HepG2 (cell line): ENCODE data around the gene RNU5B-1. TPM values are rescaled to one million over a fixed set of nuclear protein-coding genes. Genes with fewer than 3 reads are reported as not detected.

Source experiments
- AFF4 ChIP-seq: sonication (generic); formaldehyde crosslinking; IDR thresholded peaks from 2 replicates; pipeline ENCODE4 v1.4.0; 2020; ENCODE audit warnings: missing genetic modification reagents
- ATF5 ChIP-seq: sonication (generic); formaldehyde crosslinking; IDR thresholded peaks from 2 replicates; pipeline ENCODE4 v1.4.0; 2020; ENCODE audit warnings: mild to moderate bottlenecking, low read depth, missing genetic modification reagents
- ATF7 ChIP-seq, 2 experiments: fragments of 450-650 bp in 1 of 2; sonication (generic) in 1 of 2; formaldehyde crosslinking in 1 of 2; IDR thresholded peaks; 2 replicates each; pipeline versions ENCODE4 v1.4.0 to v1.6.1; 2016 to 2020; ENCODE audit warnings: antibody characterized with exemption in 1 of 2, mild to moderate bottlenecking in 1 of 2, missing genetic modification reagents in 1 of 2
- BHLHE40 ChIP-seq: IDR thresholded peaks from 2 replicates; pipeline ENCODE4 v1.6.1; 2011; ENCODE audit warnings: low read length, improper control_type of control experiment
- CBX5 ChIP-seq: sonication (generic); formaldehyde crosslinking; IDR thresholded peaks from 2 replicates; pipeline ENCODE4 v1.4.0; 2020; ENCODE audit warnings: missing genetic modification reagents, borderline replicate concordance
- CC2D1A ChIP-seq: sonication (generic); formaldehyde crosslinking; IDR thresholded peaks from 2 replicates; pipeline ENCODE4 v1.8.1; 2023; ENCODE audit warnings: mild to moderate bottlenecking, missing genetic modification reagents
- EHMT2 ChIP-seq: fragments of 200-600 bp; sonication (generic); IDR thresholded peaks from 2 replicates; pipeline ENCODE4 v1.7.0; 2017; ENCODE audit warnings: antibody characterized with exemption, low read depth, low read length, borderline replicate concordance
- FOXO1 ChIP-seq: sonication (generic); formaldehyde crosslinking; IDR thresholded peaks from 2 replicates; pipeline ENCODE4 v1.4.0; 2020; ENCODE audit warnings: missing genetic modification reagents
- HMG20B ChIP-seq: conservative IDR thresholded peaks from 2 replicates; pipeline ENCODE4 v1.6.1; 2016; ENCODE audit warnings: missing genetic modification reagents, missing compliant biosample characterization
- MYNN ChIP-seq: sonication (generic); formaldehyde crosslinking; IDR thresholded peaks from 2 replicates; pipeline ENCODE4 v1.4.0; 2020; ENCODE audit warnings: mild to moderate bottlenecking, low read depth, missing genetic modification reagents
- MZF1 ChIP-seq: sonication (generic); formaldehyde crosslinking; IDR thresholded peaks from 2 replicates; pipeline ENCODE4 v1.8.1; 2023; ENCODE audit warnings: mild to moderate bottlenecking, missing genetic modification reagents, borderline replicate concordance
- NCOA1 ChIP-seq: sonication (generic); formaldehyde crosslinking; IDR thresholded peaks from 2 replicates; pipeline ENCODE4 v1.9.0; 2021; ENCODE audit warnings: missing genetic modification reagents
- ONECUT2 ChIP-seq: sonication (generic); formaldehyde crosslinking; IDR thresholded peaks from 2 replicates; pipeline ENCODE4 v1.4.0; 2020; ENCODE audit warnings: missing genetic modification reagents
- RBAK ChIP-seq: sonication (generic); formaldehyde crosslinking; IDR thresholded peaks from 2 replicates; pipeline ENCODE4 v1.5.1; 2020; ENCODE audit warnings: mild to moderate bottlenecking, missing genetic modification reagents
- REPIN1 ChIP-seq: sonication (generic); formaldehyde crosslinking; IDR thresholded peaks from 2 replicates; pipeline ENCODE4 v1.8.0; 2022; ENCODE audit warnings: missing genetic modification reagents, low read depth, mild to moderate bottlenecking, borderline replicate concordance
- RFXANK ChIP-seq: IDR thresholded peaks from 2 replicates; pipeline ENCODE4 v1.6.1; 2016
- SAFB2 ChIP-seq: sonication (generic); formaldehyde crosslinking; IDR thresholded peaks from 2 replicates; pipeline ENCODE4 v1.5.1; 2020; ENCODE audit warnings: missing genetic modification reagents, low read depth, mild to moderate bottlenecking, borderline replicate concordance
- SALL1 ChIP-seq: sonication (generic); formaldehyde crosslinking; IDR thresholded peaks from 2 replicates; pipeline ENCODE4 v1.8.0; 2022; ENCODE audit warnings: mild to moderate bottlenecking, missing genetic modification reagents
- SIX1 ChIP-seq: sonication (generic); formaldehyde crosslinking; IDR thresholded peaks from 2 replicates; pipeline ENCODE4 v1.4.0; 2020; ENCODE audit warnings: missing genetic modification reagents, borderline replicate concordance
- SMARCE1 ChIP-seq: fragments of 450-650 bp; IDR thresholded peaks from 2 replicates; pipeline ENCODE4 v1.6.1; 2017; ENCODE audit warnings: borderline replicate concordance
- ZFP37 ChIP-seq: sonication (generic); formaldehyde crosslinking; IDR thresholded peaks from 2 replicates; pipeline ENCODE4 v1.4.0; 2020; ENCODE audit warnings: missing genetic modification reagents, borderline replicate concordance
- ZNF674 ChIP-seq: sonication (generic); formaldehyde crosslinking; IDR thresholded peaks from 2 replicates; pipeline ENCODE4 v1.5.0; 2020; ENCODE audit warnings: low read depth, mild to moderate bottlenecking, missing genetic modification reagents
- polyA plus RNA-seq, 8 experiments: library from polyadenylated mRNA; depleted of rRNA in 3 of 8; stranded (reverse) in 7 of 8; unstranded in 1 of 8; fragments of >200 nt; fragmentation: Illumina TruSeq in 4 of 8; extraction: Trizol in 4 of 8; gene quantifications; 2 replicates each; pipeline versions ENCODE4 v1.2.1 to v1.2.3, GENCODE V29; 2011 to 2016; ENCODE audit warnings: low read depth in 4 of 8, missing spikeins in 1 of 8, mixed read lengths in 1 of 8; ENCODE audit not compliant: insufficient read depth in 1 of 8
- total RNA-seq, 5 experiments: library from RNA; depleted of rRNA; stranded (reverse); fragments of >200 nt; fragmentation: Illumina TruSeq; extraction: Trizol; gene quantifications; 2 replicates each; pipeline ENCODE4 v1.2.3, GENCODE V29; 2016; ENCODE audit warnings: low read depth in 1 of 5
- TF ChIP-seq, protein P1 (sequence below): conservative IDR thresholded peaks from 2 replicates; pipeline ENCODE4 v1.6.1; 2018; ENCODE audit warnings: missing genetic modification reagents
- TF ChIP-seq, protein P2 (sequence below): sonication (generic); formaldehyde crosslinking; IDR thresholded peaks from 2 replicates; pipeline ENCODE4 v1.4.0; 2020; ENCODE audit warnings: missing genetic modification reagents, borderline replicate concordance
- TF ChIP-seq, protein P3 (sequence below): sonication (generic); formaldehyde crosslinking; IDR thresholded peaks from 2 replicates; pipeline ENCODE4 v1.4.0; 2020; ENCODE audit warnings: missing genetic modification reagents

RNU5B-1 gene
- total and polyA plus RNA-seq, 2 of the 13 experiments (the other 11 are each of a cell fraction or from before 2014, with no cell fraction given): 1,646 TPM; not detected in 1

DNA sequence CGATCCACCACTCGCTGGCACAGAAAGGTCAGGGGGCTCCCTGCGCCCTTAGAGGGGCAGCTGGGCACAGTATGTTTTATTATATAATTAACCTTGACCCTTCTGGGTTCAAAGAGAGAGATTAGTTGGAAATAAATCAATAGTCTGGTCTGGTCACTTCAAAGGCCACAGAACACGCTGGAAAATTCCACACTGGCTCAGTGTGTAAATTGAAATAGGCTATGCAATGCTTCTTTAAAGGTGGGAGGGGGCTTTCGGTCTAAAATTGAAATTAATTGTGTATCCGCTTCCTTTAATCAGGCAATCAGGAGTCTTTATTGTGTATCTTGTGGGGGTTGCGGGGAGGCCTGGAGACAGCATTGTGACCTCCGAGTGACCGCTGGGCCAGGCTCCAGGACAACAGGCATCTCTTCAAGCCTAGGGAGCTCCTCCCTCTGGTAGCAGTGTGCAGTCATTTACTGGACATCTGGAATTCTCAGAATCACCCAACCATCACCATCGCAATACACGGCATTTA is 8.0 kb downstream of the RNU5B-1 start (continued):
- TF ChIP-seq FOXO1 (CRISPR knock-in tag) (no peak), BHLHE40 (no peak), EHMT2 (no peak), ZFP37 (no peak), CBX5 (CRISPR knock-in tag) (no peak), REPIN1 (CRISPR knock-in tag) (no peak), MYNN (no peak), AFF4 (CRISPR knock-in tag) (no peak), HMG20B (CRISPR knock-in tag) (peak; percentile 65; the same call in 1 of the 2 replicates), SIX1 (CRISPR knock-in tag) (0 out of 2 replicates have a peak, but pooled peaks have one; percentile 50), SAFB2 (CRISPR knock-in tag) (no peak), ATF7 (IDR thresholded peaks at IDR 0.05) (no peak), ATF7 (CRISPR knock-in tag; IDR thresholded peaks at IDR 0.05) (no peak), SALL1 (CRISPR knock-in tag) (peak; percentile 14), MZF1 (no peak), RBAK (CRISPR knock-in tag) (no peak), NCOA1 (CRISPR knock-in tag) (no peak), SMARCE1 (no peak), CC2D1A (CRISPR knock-in tag) (no peak), ONECUT2 (peak; percentile 93), ATF5 (CRISPR knock-in tag) (no peak), RFXANK (CRISPR knock-in tag) (no peak), ZNF674 (no peak)
- TF ChIP-seq, protein P1, sequence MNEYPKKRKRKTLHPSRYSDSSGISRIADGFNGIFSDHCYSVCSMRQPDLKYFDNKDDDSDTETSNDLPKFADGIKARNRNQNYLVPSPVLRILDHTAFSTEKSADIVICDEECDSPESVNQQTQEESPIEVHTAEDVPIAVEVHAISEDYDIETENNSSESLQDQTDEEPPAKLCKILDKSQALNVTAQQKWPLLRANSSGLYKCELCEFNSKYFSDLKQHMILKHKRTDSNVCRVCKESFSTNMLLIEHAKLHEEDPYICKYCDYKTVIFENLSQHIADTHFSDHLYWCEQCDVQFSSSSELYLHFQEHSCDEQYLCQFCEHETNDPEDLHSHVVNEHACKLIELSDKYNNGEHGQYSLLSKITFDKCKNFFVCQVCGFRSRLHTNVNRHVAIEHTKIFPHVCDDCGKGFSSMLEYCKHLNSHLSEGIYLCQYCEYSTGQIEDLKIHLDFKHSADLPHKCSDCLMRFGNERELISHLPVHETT (CRISPR knock-in tag): no peak
- TF ChIP-seq, protein P2, sequence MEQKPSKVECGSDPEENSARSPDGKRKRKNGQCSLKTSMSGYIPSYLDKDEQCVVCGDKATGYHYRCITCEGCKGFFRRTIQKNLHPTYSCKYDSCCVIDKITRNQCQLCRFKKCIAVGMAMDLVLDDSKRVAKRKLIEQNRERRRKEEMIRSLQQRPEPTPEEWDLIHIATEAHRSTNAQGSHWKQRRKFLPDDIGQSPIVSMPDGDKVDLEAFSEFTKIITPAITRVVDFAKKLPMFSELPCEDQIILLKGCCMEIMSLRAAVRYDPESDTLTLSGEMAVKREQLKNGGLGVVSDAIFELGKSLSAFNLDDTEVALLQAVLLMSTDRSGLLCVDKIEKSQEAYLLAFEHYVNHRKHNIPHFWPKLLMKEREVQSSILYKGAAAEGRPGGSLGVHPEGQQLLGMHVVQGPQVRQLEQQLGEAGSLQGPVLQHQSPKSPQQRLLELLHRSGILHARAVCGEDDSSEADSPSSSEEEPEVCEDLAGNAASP (CRISPR knock-in tag): peak; percentile 83; the same call in 1 of the 2 replicates
- TF ChIP-seq, protein P3, sequence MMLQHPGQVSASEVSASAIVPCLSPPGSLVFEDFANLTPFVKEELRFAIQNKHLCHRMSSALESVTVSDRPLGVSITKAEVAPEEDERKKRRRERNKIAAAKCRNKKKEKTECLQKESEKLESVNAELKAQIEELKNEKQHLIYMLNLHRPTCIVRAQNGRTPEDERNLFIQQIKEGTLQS (CRISPR knock-in tag): no peak
